Fibroblast of the aortic adventitia (primary cell): ENCODE measurements around the gene SPRY4. TPM values are rescaled to one million over a fixed set of nuclear protein-coding genes. Genes with fewer than 3 reads are reported as not detected.

ENCODE experiments used
- DNase-seq: peaks from one replicate; pipeline ENCODE4 v3.0.0-alpha.2; 2010; ENCODE audit warnings: low read depth
- H3K4me3 ChIP-seq: 2 replicates; pipeline ENCODE4 v1.5.1; 2011; ENCODE audit warnings: low read depth, mild to moderate bottlenecking, control low read depth, low read length, moderate library complexity
- CTCF ChIP-seq: IDR thresholded peaks from 2 replicates; pipeline ENCODE4 v1.5.1; 2011; ENCODE audit warnings: mild to moderate bottlenecking, low read length, control low read depth, inconsistent platforms; ENCODE audit not compliant: insufficient read depth
- total RNA-seq: library from RNA; depleted of rRNA; stranded (reverse); fragments of >200 nt; gene quantifications from 2 replicates; pipeline ENCODE4 v1.2.3, GENCODE V29; 2012; ENCODE audit warnings: low replicate concordance

The SPRY4 gene
- total RNA-seq, 1 donor = 13.9 TPM

- no peak for TF ChIP-seq CTCF
- H3K4me3 ChIP-seq = no peak overlapping the region
- DNase-seq = no peak
Observed at GRCh38 chr5:142315096-142315900, 9.5 kb downstream of the SPRY4 start.

GRCh38 chr5:142314606-142315005 is 10.2 kb downstream of the SPRY4 start:
- no peak overlapping the region for H3K4me3 ChIP-seq
- DNase-seq = no peak
- TF ChIP-seq CTCF = no peak

GRCh38 chr5:142314109-142314508 is 10.7 kb downstream of the SPRY4 start:
- TF ChIP-seq CTCF = no peak
- no peak overlapping the region for H3K4me3 ChIP-seq
- DNase-seq = no peak

- H3K4me3 ChIP-seq = no peak overlapping the region
Observed at GRCh38 chr5:142313682-142314081, 11.1 kb downstream of the SPRY4 start.

GRCh38 chr5:142313275-142313674 is 11.5 kb downstream of the SPRY4 start:
- DNase-seq = no peak
- H3K4me3 ChIP-seq = no peak overlapping the region
- TF ChIP-seq CTCF = no peak

More at GRCh38 chr5:142313682-142314081, 11.1 kb downstream of the SPRY4 start:
- peak; percentile 28 for DNase-seq
- TF ChIP-seq CTCF = no peak

- H3K4me3 ChIP-seq = no peak overlapping the region
- no peak for DNase-seq
- no peak for TF ChIP-seq CTCF
Observed at GRCh38 chr5:142312399-142312798, 12.4 kb downstream of the SPRY4 start.

GRCh38 chr5:142311725-142312124 is 13.1 kb downstream of the SPRY4 start:
- DNase-seq = no peak
- no peak overlapping the region for H3K4me3 ChIP-seq
- TF ChIP-seq CTCF = no peak
